T-helper 2 cell (primary cell): ENCODE results near the gene CYP1A1.
"Not testable (repeated sequence)": the region's sequence is repeated elsewhere in the genome, so short reads cannot be mapped to it uniquely, and the experiment has no call there.

Experiments used
- DNase-seq, 5 experiments: peaks; one replicate each; pipeline versions ENCODE4 v3.0.0 to v3.0.0-alpha.2; 2012 to 2022

The CYP1A1 gene

DNA sequence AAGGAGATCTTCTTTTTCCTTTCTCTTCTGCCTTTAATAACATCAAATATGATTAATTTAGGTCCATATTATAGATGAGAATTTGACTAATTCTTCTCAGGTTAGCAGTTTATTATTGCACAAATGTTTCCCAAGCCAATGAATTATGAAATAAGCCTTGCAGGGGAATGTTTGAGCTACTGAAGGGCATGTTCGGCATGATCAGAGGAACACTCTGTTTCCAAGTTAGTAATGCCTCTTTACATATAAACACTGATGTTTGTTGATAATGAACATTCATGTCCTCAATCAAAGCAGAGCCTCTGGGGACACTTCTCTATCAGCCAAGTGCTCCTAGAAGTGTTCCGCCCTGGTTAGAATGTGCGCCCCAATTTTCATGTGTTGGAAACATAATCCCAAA, 10.0 kb upstream of the CYP1A1 start:
- no peak for DNase-seq

DNA sequence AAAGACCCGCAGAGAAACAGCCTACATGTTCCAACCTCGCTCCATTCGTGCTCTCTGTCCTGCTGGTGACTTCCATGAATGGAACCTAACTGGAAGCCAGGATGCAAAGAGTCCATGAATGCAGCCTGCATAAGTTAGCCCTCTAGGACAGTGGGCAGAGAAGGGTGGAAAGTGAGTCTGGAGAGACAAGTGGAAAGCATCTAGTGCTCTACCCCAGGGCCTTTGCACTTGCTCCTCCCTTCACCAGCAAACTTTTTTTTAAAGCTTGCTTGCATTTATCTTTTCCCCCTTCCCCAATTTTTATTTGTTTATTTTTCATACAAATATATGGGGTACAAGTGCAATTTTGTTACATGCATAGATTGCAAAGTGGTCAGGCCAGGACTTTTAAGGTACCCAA, 7.9 kb upstream of the CYP1A1 start:
- DNase-seq: no peak

DNA sequence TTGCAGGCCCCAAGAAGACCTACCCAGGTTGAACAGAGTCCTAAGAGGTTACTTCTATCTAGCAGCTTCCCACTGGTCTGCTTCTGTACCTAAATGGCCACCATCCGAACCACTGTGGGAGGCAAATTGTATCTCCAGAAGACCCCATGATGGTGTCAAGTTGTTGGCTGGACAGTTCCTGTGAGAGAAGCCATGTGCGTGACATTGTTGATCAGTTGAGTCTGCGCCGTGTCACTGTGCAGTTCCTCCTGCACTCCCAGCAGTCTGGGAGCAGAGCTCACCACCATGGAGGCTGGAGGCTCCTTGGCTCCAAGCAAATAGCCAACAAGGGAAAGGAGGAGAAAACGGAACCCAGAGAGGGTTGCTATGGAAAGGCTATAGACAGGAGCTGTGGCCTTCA, 7.5 kb upstream of the CYP1A1 start:
- DNase-seq: no peak

DNA sequence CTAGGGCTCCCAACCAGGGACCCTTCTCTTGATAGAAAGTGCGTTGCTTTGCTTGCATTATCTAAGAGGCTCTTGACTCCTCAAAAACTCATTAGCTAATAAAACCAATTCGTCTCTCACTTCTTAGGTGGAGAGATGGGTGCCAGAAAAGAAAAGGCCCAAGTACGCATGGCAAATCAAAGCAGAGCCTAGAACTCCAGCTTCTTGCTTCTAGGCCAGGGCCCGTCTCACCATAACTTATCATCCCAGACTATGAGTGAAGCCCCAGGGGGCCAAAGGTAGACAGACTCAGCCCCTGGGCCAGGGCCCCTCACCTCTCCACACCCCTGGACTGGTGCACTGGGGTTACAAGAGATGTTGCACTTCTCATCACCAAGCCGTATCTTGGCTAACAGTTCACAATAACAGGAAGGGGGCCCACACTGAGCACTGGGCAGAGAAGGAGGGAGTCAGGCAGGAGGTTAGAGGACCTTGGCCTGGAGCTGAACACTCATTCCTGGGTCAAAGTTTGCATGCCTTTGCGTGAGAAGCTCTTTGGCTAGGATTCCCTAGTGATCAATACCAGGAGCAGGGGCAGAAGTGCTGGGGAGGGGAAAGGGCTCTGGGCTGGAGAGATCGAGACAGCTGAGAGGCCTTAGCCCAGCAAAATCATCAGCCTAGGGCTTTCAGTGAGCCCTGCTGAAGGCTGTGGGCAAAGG, 5.4 kb upstream of the CYP1A1 start:
- DNase-seq: no peak

DNA sequence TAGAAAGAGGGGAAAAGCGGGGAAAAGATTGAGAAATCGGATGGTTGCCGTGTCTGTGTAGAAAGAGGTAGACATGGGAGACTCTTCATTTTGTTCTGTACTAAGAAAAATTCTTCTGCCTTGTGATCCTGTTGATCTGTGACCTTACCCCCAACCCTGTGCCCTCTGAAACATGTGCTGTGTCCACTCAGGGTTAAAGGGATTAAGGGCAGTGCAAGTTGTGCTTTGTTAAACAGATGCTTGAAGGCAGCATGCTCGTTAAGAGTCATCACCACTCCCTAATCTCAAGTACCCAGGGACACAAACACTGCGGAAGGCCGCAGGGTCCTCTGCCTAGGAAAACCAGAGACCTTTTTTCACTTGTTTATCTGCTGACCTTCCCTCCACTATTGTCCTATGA, 4.0 kb upstream of the CYP1A1 start:
- not testable (repeated sequence) for DNase-seq

DNA sequence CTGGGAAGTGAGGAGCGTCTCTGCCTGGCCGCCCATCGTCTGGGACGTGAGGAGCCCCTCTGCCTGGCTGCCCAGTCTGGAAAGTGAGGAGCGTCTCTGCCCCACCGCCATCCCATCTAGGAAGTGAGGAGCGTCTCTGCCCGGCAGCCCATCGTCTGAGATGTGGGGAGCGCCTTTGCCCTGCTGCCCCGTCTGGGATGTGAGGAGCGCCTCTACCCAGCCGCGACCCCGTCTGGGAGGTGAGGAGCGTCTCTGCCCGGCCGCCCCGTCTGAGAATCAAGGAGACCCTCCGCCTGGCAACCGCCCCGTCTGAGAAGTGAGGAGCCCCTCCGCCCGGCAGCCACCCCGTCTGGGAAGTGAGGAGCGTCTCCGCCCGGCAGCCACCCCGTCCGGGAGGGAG, 3.4 kb upstream of the CYP1A1 start:
- DNase-seq: not testable (repeated sequence)

DNA sequence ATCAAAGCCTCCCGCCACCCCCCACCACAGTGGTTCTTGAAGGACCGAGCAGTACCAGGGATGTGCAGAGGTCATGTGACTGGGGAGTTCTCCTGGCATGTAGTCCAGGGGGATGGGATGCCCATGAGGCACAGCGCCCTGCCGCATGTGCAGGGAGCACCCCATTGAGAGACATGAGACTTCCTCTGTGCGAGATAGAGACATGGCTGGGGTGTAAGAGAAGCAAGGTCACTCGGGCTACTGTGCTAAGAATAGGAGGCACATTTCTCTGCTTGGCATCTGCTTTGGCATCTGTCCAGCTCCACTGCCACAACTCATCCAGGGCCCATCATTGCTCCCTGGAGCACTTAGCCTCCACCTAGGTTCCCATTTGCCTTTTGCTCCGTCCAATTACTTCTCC, 2.4 kb upstream of the CYP1A1 start:
- no peak for DNase-seq

DNA sequence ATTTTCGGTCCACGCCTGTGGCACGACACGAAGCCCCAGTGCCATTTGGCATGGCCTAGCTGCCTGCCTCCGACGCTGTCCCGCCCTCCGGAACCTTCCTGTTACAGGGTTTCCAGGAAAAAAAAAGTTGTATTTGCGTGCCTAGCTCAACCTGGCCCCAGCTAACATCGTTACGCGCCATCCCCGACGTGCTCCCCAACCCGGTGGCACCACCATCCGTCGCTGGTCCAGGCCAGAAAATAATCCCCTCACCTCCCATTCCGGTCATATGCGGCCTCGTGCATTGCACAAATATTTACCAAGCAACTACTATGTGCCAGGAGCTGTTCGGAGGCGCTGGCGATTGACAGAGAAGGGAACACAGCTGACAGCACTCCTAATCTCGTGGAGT, 1.4 kb upstream of the CYP1A1 start:
- peak in 1 of 5 experiments; percentile 29 for DNase-seq

DNA sequence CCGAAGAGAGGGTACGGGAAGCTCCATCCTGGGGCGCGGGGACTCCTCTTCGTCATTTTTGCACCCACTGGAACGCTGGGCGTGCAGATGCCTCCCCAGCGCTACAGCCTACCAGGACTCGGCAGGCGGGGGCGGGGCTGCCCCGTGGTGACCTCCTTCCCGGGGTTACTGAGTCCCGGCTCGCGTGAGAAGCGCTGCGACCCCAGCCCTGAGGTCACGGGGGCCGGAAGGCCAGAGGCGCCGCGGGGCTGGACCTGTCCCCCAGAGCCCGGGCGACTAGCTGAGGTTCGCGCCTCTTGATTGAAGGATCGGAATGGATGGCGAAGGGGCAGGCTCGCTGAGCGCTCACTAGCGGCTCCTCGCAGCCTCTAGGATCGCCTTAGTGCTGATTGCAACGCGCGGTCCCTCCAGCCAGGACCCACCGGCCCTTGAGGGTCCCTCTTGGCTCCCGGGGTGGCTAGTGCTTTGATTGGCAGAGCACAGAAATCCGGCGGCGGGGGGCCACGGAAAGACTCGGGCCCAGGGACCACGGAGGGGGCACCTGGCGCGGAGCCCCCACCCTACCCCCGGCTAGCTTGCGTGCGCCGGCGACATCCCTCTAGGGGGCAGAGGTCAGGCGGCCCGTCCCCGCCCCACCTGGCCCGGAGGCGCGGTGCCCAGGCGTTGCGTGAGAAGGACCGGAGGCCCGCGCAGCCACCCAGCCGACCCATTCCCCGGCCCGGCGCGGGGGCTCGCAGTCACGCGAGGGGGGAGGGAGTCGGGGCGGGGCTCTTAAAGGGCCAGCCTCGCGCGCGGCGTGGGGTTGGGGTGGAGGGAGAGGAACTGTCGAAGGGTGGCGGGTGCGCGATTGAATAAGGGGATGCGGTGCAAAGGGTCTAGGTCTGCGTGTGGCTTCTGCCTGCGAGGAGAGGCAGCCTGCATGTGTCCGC, 781 bp upstream of the CYP1A1 start:
- peak; percentile 13 to 70 (median 26) for DNase-seq

DNA sequence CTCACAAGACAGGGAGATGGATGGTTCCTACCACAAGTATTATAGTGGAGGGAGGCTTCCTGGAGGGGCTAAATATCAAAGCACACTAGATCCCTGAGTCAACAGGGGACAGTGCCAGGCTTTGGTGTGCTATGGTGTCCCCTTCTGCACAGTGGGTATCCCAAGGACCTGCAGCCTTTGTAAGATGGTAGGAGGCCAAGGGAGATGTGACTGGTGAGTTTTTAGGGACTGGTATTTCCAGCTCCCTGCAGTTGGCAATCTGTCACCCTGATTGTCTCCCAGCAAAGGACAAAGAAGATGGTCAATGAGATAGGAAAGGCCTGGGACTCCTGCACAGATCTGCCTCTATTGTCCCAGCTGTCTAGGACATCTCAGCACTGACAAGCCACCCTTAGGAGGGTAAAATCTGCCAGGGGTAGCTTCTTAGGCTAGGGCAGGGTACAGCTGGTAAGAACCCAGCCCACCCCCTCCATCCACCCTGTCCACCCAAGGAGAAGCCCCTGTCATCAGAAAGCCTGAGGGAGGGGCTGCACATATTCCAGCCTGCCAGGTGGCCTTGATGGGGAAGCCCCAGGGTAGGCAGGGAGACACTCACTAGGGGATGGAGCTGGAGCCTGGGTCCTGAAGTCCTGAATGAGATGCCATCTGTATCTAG, 631 bp downstream of the CYP1A1 start:
- DNase-seq: no peak

DNA sequence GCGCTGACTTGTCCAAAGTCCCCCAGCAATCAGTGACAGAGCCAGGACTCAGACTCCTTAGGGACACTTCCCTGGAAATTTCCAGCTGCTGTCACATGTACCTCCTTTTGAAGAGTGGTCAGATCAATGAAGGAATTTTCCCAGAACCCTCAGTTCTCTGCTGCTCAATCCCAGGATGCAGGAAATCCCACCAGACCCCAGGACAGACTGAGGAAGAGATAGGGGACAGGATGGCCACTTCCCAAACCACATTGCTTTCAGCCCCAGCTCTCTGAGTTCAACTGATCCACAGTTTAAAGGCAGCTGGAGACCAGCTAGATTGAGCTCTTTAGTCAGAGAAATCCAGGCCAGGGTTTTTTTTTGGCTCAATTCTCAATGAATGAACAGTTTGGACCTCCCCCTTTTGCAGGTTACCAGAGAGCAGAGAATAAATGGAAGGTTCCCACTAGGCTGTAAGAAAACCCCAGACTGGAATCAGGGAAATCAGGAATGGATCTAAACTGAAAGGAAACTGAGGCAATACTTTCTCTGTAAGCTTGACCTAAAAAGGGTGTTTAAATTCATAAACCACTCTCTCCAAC, 1.5 kb downstream of the CYP1A1 start:
- peak in 2 of 5 experiments; percentile 7 to 36 for DNase-seq

DNA sequence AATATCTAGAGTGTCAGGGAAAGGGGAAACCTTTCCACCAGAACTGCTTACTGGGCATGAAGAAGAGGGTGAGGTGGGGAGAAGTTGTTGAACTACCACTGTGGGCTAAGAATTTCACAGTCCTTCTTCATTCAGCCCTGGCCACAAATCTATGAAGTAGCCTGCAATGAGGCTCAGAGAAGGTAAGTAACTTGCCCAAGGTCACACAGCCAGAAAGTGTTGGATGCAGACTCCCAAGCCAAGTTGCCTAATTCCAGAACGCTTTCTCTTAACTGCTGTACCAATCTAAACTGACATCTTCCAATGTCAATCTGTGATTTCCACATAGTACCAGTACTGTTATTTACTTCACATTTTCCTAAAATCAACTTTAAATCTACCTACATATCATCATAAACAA, 2.1 kb downstream of the CYP1A1 start:
- no peak for DNase-seq

DNA sequence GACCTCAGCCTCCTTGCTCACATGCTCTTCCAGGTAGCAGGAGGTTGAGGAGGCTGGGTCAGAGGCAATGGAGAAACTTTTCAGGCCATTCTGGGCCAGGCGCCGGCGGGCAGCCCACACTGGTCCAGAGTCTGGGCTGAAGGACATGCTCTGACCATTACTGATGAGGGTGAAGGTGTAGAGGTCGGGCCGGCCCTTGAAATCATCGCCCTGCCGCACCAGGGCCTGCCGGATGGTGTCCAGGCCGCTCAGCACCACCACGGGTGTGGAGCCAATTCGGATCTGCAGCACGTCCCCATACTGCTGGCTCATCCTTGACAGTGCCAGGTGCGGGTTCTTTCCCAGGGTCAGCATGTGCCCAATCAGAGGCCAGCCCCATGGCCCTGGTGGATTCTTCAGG, 2.7 kb downstream of the CYP1A1 start:
- DNase-seq: no peak

DNA sequence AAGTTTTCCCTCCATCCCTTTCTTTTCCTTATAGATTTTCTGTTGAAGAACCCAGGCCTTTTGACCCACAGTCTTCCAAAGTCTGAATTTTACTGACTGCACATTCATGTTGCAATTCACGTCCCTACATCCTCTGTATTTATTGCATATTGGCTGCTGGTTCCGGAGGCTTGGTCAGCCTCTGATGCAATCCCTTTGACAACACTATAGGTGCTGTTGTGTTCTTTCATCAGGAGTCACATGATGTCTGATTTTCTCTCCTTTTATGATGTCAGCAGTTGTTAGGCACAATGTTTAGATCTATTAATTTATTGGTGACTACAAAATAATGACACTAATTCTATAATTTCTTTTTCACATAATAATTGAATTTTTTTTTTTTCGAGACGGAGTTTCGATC, 8.7 kb downstream of the CYP1A1 start:
- no peak for DNase-seq

DNA sequence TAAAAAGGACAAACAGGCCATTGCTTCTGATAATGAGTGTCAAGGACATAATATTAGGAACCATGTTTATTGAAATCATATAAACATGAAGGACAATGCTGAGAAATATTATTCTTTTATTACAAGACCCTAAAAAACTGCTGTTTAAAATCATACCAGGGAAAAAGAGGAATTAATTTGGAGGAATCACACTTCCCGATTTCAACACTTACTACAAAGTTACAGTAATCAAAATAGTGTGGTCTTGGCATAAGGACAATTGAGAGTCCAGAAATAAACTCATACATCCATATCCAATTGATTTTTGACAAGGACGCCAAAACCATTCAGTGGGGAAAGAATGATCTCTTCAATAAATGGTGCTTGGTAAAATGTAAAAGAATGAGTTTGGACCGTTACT, 13.0 kb downstream of the CYP1A1 start:
- no peak for DNase-seq

DNA sequence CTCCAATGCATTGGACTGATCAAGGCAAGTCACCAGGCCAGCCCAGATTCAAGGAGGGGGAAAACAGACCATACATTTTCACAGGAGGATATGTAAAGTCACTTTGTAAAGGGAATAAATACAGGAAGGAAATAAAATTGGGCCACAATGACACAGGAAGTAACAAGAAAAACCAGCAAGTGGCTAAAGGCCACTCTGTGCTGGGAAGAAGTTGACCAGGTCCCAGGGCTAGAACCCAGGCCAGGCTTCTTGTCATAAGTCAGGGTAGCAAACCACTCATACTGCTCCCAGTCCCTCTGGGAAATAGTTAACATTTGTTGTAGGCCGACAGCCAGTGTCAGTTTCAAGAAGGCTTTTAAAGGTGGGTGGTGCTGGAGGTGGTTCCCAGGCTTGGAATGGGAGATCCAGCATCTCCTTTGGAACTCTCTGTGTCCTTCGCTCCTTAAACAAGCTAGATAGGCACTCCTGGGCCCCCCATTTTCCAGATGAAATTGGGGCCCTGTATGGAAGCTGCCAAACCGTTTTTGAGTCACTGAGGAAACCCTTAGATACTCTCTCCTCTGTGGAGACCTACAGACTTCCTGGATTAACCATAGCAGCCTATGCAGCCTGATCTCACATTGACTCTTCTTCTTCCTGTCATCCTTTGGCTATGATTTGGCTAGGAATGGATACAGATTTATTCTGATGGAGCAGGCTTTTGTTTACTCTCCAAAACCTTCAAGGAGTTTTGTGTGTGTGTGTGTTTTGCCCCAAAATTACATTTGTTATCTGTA, 14.8 kb downstream of the CYP1A1 start:
- DNase-seq: no peak

DNA sequence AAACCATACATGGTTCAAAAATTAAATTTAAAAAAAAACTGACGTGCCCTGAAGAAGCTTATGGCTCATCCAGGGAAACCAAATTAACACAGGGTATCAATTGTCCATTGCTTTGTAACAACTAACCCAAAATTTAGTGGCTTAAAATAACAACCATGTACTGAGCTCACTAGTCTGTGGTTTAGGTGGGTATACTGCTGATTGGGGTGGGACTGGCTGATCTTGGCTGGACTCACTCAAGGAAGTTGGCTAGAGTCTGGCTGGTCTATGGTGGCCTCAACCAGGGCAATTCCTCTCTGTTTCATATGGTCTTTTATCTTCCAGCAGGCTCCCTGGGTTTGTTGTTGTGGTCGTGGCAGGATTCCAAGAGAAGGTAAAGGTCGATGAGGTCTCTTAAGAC, 15.4 kb downstream of the CYP1A1 start:
- no peak for DNase-seq

DNA sequence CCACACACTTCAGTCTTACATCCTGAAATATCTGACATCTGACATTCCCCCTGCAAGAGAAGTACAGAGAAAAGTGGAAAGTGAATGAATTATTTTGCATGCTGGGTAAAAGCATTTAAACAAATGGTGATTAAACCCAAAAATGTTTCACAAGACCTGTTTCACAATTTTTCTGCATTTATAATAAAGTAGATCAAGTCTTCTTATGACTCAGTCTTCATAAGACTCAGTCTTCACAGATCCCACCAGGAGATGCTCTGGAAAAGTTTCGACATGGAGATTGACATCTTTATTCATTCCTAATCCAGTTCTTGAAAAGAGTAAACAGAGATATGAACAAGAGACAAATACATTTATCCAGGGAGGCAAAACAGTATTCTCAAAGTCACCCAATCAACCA, 16.3 kb downstream of the CYP1A1 start:
- no peak for DNase-seq

DNA sequence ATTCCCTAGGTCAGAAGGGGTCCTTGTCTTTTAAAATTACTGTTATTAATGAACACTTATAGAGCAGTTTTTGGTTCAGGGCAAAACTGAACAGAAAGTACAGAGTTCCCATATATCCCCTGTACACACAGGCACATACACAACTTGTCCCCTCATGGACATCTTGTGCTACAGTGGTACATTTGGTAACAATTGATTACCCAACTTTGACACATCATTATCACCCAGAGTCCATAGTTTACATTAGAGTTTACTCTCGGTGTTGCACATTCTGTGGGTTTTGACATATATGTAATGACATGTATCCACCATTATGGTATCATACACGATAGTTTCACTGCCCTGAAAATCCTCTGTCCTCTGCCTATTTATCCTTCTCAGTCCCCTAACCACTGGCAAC, 28.5 kb downstream of the CYP1A1 start:
- DNase-seq: no peak

DNA sequence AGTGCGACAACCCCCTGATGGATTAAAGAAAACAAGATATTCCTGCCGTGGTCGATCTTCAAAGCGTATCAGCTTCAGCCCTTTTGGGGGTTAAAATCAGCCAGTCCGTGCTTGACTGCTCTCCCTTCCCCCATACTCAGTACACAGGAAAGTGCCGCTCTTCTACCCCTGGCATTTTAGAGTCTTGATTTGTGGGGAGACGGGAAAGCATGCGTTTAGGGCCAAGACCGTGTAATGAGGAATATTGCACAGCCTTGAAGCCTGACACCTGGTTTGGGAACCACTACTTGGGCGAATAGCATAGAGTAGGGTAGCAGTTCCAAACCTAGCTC, 29.0 kb downstream of the CYP1A1 start:
- no peak for DNase-seq

DNA sequence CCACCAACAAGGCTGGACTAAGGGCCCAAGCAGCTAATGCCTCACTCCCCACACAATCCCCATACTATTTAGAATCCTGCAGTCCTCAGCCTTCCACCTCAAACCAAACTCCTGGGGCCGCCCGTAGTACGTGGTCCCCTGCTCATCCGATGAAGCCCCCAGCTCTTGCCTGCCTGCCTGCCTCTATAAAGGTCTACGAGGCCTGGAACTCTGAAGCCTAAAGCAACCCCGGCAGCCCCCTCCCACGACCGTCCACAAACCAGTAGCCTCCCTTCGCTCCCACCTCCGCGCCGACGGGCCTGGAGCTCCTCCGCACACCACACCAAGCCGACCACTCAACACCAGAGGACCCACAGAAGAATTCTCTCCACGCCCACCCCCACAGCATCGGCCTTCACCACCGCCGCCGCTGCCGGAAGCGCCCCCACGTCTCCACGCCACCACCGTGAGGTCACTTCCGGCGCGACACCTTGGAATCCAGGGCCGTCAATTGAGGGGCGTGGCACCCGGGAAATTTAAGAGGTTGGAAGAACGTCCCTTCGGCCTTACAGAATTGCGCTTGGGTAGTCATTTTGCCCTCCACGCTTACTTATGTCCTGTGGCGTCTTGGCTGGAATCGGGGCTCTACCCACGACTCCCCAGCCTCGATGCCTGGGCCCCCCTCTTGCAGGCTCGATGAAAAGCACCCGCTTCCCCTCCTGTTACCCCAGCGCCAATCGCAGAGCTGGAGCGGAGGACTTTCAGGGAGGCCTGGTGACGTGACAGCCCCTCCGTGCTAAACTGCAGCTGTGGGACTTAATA, 29.5 kb downstream of the CYP1A1 start, which contains the start of gene EDC3:
EDC3 (minus strand) TSS at position 428 of the 801 bp plus-strand sequence. CDS start 20,900 bp downstream, outside the sequence.
- peak; percentile 70 to 90 (median 78) for DNase-seq

DNA sequence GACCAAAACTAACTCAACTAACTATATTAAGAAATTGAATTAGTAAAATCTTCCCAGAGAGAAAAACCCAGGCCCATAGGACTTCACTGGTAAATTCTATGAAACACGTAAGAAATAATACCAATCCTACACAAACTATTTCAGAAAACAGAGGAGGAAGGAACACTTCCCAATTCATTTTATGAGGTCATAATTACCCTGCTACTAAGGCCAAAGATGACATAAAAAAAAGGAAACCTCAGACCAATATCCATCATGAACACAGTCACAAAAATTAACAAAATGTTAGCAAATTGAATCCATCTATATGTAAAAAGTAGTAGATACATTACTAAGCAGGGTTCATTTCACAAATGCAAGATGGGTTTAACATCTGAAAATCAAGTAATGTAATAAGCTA, 33.0 kb downstream of the CYP1A1 start:
- DNase-seq: no peak
